Measurements from ENCODE around the gene ZFP90.

Gene ZFP90

GRCh38 chr16:68499006-68499405 is 40.1 kb upstream of the ZFP90 start:
- peaks cover 0 to 3% (median 0%) of the 10 kb centered on the region in 5 donors for H3K4me1 ChIP-seq (ENCODE audit: control insufficient read depth in 5 of 5, insufficient read depth in 5 of 5, low read length in 5 of 5)
- H3K4me3 ChIP-seq (ENCODE audit: low read depth in 1 of 5, low read length in 5 of 5) = no peak overlapping the region
- H3K9ac ChIP-seq (ENCODE audit: low read length in 5 of 5) = no peak overlapping the region
- peaks cover 0 to 6% (median 0%) of the 10 kb centered on the region in 5 donors for H3K27me3 ChIP-seq (ENCODE audit: control insufficient read depth in 5 of 5, insufficient read depth in 4 of 5, low read length in 5 of 5)
- H3K27ac ChIP-seq (ENCODE audit: low read depth, low read length) = no peak overlapping the region
- H3K9me3 ChIP-seq (ENCODE audit: control insufficient read depth in 5 of 5, low read length in 5 of 5) = no peaks in the 10 kb centered on the region
- H3K36me3 ChIP-seq (ENCODE audit: control insufficient read depth in 5 of 5, insufficient read depth in 5 of 5, low read length in 5 of 5) = no peaks in the 10 kb centered on the region

DNA sequence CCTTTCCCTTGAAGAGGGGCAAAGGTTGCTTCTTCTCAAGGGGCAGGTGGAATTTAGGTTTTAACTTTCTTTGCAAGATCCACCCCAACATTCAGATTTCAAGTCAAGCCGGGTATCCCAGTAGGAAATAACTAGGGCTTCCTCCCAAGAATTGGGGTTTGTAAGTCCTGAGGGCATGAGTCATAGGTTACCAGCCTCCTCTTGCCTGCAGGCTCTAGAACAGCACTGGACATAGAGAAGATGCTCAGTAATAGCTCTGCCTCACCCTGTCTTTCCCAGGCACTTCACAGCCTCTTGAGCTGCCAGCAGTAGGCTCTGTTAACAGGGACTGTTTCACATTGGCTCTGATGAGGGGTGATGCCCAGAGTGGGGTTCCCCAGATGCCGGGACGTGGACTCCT is 35.8 kb upstream of the ZFP90 start:
- Histone ChIP-seq H3K27ac (ENCODE audit: low read depth, low read length) (no peak overlapping the region), H3K4me1 (ENCODE audit: control insufficient read depth in 5 of 5, insufficient read depth in 5 of 5, low read length in 5 of 5) (peaks cover 0 to 3% (median 0%) of the 10 kb centered on the region in 5 donors), H3K27me3 (ENCODE audit: control insufficient read depth in 5 of 5, insufficient read depth in 4 of 5, low read length in 5 of 5) (peaks cover 0 to 6% (median 0%) of the 10 kb centered on the region in 5 donors)

DNA sequence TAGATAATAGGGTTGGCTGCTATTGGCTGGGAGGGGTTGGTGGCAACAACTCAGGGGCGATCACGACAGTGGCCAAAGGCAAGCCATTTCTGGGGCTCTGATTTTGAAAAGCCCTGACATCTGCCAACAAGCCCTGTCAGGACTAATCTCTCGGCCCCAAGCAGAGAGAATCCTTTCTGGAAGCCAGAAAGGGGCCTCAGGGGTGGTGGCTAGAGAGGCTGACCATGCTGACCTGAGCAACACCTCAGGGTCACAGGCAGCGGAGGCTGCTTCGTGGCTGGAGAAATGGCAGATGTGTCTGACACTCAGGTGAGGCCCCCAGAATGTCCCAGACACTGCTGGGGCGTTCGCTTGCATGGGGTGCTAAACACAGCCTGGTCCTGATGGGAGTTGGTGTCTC is 35.0 kb upstream of the ZFP90 start:
- peaks cover 0 to 6% (median 0%) of the 10 kb centered on the region in 5 donors for H3K27me3 ChIP-seq (ENCODE audit: control insufficient read depth in 5 of 5, insufficient read depth in 4 of 5, low read length in 5 of 5)
- H3K4me3 ChIP-seq (ENCODE audit: low read depth in 1 of 5, low read length in 5 of 5) = no peak overlapping the region

More for the DNA sequence above, 35.8 kb upstream of the ZFP90 start:
- Histone ChIP-seq H3K9ac (ENCODE audit: low read length in 5 of 5) (no peak overlapping the region), H3K4me3 (ENCODE audit: low read depth in 1 of 5, low read length in 5 of 5) (no peak overlapping the region), H3K9me3 (ENCODE audit: control insufficient read depth in 5 of 5, low read length in 5 of 5) (no peaks in the 10 kb centered on the region), H3K36me3 (ENCODE audit: control insufficient read depth in 5 of 5, insufficient read depth in 5 of 5, low read length in 5 of 5) (no peaks in the 10 kb centered on the region)

DNA sequence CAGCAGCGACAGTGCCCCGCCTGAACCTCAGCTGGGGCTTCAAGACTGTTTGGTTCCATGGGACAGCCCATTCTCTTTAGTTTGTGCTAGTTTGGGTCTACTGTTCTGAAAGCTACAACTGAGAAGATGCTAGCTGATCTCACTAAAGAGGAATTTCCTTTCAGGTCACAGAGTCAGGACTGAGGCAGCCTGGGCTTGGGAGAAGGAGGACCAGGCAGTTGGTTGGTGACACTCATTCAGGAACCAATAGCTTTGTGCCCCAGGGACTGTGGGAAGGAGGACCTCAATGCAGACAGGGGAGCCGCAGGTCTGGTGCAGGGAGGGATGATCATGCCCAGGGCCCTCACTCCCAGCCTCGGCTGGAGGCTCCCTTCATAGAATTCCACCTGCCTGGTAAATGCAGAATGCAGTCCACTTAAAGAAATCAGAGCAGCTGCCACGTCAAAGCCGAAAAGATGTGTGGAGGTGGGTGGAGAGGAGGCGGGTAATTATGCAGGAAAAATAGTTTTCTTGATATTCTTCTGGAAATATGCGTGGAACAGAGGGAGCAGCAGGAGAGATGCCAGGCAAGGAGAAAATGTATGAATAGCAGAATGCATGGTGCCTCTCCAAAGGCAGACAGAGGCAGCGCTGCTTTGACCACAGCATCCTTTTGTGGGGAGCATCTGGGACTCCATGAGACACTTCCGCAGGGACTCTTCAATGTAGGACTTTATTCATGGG is 32.6 kb upstream of the ZFP90 start:
- Histone ChIP-seq H3K27ac (ENCODE audit: low read depth, low read length) (no peak overlapping the region), H3K27me3 (ENCODE audit: control insufficient read depth in 5 of 5, insufficient read depth in 4 of 5, low read length in 5 of 5) (peaks cover 0 to 6% (median 0%) of the 10 kb centered on the region in 5 donors), H3K4me1 (ENCODE audit: control insufficient read depth in 5 of 5, insufficient read depth in 5 of 5, low read length in 5 of 5) (peaks cover 0 to 8% (median 5%) of the 10 kb centered on the region in 5 donors), H3K36me3 (ENCODE audit: control insufficient read depth in 5 of 5, insufficient read depth in 5 of 5, low read length in 5 of 5) (no peaks in the 10 kb centered on the region), H3K9ac (ENCODE audit: low read length in 5 of 5) (no peak overlapping the region), H3K4me3 (ENCODE audit: low read depth in 1 of 5, low read length in 5 of 5) (no peak overlapping the region), H3K9me3 (ENCODE audit: control insufficient read depth in 5 of 5, low read length in 5 of 5) (no peaks in the 10 kb centered on the region)

More for the DNA sequence above, 35.0 kb upstream of the ZFP90 start:
- H3K27ac ChIP-seq (ENCODE audit: low read depth, low read length) = no peak overlapping the region
- H3K36me3 ChIP-seq (ENCODE audit: control insufficient read depth in 5 of 5, insufficient read depth in 5 of 5, low read length in 5 of 5) = no peaks in the 10 kb centered on the region
- H3K9me3 ChIP-seq (ENCODE audit: control insufficient read depth in 5 of 5, low read length in 5 of 5) = no peaks in the 10 kb centered on the region
- H3K9ac ChIP-seq (ENCODE audit: low read length in 5 of 5) = no peak overlapping the region
- H3K4me1 ChIP-seq (ENCODE audit: control insufficient read depth in 5 of 5, insufficient read depth in 5 of 5, low read length in 5 of 5) = no peaks in the 10 kb centered on the region

DNA sequence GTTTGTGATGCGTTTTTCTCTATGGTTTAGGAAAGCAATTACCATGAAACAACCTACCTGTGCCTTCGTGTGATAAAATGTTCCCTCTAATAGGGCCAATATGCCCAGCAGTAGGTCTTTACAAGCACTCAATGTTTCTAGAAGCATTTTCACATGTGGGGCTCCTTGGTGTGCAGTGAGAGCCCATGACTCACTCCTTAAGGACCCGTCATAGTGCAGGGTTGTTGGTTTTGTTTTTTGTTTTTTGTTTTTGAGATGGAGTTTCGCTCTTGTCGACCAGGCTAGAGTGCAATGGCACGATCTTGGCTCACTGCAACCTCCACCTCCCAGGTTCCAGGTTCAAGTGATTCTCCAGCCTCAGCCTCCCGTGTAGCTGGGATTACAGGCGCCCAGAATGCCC is 31.1 kb upstream of the ZFP90 start:
- no peak overlapping the region for H3K9ac ChIP-seq (ENCODE audit: low read length in 5 of 5)
- H3K4me1 ChIP-seq (ENCODE audit: control insufficient read depth in 5 of 5, insufficient read depth in 5 of 5, low read length in 5 of 5) = peaks cover 0 to 15% (median 5%) of the 10 kb centered on the region in 5 donors
- H3K27ac ChIP-seq (ENCODE audit: low read depth, low read length) = no peak overlapping the region
- H3K9me3 ChIP-seq (ENCODE audit: control insufficient read depth in 5 of 5, low read length in 5 of 5) = no peaks in the 10 kb centered on the region
- H3K4me3 ChIP-seq (ENCODE audit: low read depth in 1 of 5, low read length in 5 of 5) = no peak overlapping the region
- peaks cover 0 to 2% (median 0%) of the 10 kb centered on the region in 5 donors for H3K27me3 ChIP-seq (ENCODE audit: control insufficient read depth in 5 of 5, insufficient read depth in 4 of 5, low read length in 5 of 5)
- H3K36me3 ChIP-seq (ENCODE audit: control insufficient read depth in 5 of 5, insufficient read depth in 5 of 5, low read length in 5 of 5) = no peaks in the 10 kb centered on the region

DNA sequence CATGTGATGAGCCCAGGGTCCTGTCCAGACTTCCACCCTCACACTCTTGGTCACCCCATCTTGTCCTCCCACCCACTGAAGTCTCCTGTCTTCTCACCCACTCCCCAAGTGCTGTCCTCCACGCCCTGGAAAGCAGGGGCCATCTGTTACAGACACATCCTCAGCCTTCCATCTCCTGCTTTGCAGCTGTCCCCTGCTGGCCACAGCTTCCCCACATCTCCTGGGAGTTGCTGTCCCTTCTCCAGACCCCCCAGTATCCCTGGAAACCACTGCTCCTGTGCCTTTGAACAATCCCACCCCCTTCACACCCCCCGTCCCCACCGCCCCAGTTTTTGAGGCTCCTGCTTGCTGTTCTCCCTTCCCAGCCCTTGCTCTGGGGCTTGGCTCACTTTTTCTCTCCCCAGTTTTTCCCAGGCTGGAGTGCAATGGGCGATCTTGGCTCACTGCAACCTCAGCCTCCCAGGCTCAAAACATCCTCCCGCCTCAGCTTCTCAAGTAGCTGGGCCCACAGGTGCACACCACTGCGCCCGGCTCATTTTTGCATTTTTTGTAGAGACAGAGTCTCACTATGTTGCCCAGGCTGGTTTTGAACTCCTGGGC is 30.4 kb upstream of the ZFP90 start:
- peaks cover 0 to 15% (median 5%) of the 10 kb centered on the region in 5 donors for H3K4me1 ChIP-seq (ENCODE audit: control insufficient read depth in 5 of 5, insufficient read depth in 5 of 5, low read length in 5 of 5)
- no peak overlapping the region for H3K9ac ChIP-seq (ENCODE audit: low read length in 5 of 5)
- no peaks in the 10 kb centered on the region for H3K9me3 ChIP-seq (ENCODE audit: control insufficient read depth in 5 of 5, low read length in 5 of 5)
- H3K36me3 ChIP-seq (ENCODE audit: control insufficient read depth in 5 of 5, insufficient read depth in 5 of 5, low read length in 5 of 5) = no peaks in the 10 kb centered on the region
- H3K27me3 ChIP-seq (ENCODE audit: control insufficient read depth in 5 of 5, insufficient read depth in 4 of 5, low read length in 5 of 5) = peaks cover 0 to 2% (median 0%) of the 10 kb centered on the region in 5 donors
- H3K4me3 ChIP-seq (ENCODE audit: low read depth in 1 of 5, low read length in 5 of 5) = no peak overlapping the region
- H3K27ac ChIP-seq (ENCODE audit: low read depth, low read length) = no peak overlapping the region

DNA sequence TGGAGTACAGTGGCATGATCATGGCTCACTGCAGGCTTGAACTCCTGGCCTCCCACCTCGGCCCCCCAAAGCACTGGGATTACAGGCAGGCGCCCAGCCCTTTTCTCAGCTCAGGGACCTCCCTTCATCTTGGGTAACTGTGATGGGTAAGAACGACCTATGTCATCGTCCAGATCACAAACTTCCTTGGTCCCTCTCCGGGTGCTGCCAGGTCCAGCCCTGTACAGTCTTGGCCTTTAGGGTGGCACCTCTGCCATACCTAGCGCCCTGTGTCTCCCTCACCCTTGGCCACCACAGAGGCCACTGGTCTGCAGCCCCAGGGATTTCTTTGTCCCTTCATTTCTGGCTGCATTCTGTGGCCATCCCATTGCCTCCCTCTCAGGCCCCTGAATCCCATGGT is 29.7 kb upstream of the ZFP90 start:
- no peaks in the 10 kb centered on the region for H3K9me3 ChIP-seq (ENCODE audit: control insufficient read depth in 5 of 5, low read length in 5 of 5)
- H3K9ac ChIP-seq (ENCODE audit: low read length in 5 of 5) = no peak overlapping the region
- H3K27me3 ChIP-seq (ENCODE audit: control insufficient read depth in 5 of 5, insufficient read depth in 4 of 5, low read length in 5 of 5) = peaks cover 0 to 2% (median 0%) of the 10 kb centered on the region in 5 donors
- H3K4me1 ChIP-seq (ENCODE audit: control insufficient read depth in 5 of 5, insufficient read depth in 5 of 5, low read length in 5 of 5) = peaks cover 0 to 15% (median 5%) of the 10 kb centered on the region in 5 donors
- no peaks in the 10 kb centered on the region for H3K36me3 ChIP-seq (ENCODE audit: control insufficient read depth in 5 of 5, insufficient read depth in 5 of 5, low read length in 5 of 5)
- H3K27ac ChIP-seq (ENCODE audit: low read depth, low read length) = no peak overlapping the region
- no peak overlapping the region for H3K4me3 ChIP-seq (ENCODE audit: low read depth in 1 of 5, low read length in 5 of 5)

GRCh38 chr16:68510775-68511174 is 28.3 kb upstream of the ZFP90 start:
- H3K36me3 ChIP-seq (ENCODE audit: control insufficient read depth in 5 of 5, insufficient read depth in 5 of 5, low read length in 5 of 5) = no peaks in the 10 kb centered on the region
- peaks cover 0 to 2% (median 0%) of the 10 kb centered on the region in 5 donors for H3K27me3 ChIP-seq (ENCODE audit: control insufficient read depth in 5 of 5, insufficient read depth in 4 of 5, low read length in 5 of 5)
- no peak overlapping the region for H3K4me3 ChIP-seq (ENCODE audit: low read depth in 1 of 5, low read length in 5 of 5)
- no peaks in the 10 kb centered on the region for H3K9me3 ChIP-seq (ENCODE audit: control insufficient read depth in 5 of 5, low read length in 5 of 5)
- H3K27ac ChIP-seq (ENCODE audit: low read depth, low read length) = no peak overlapping the region
- peaks cover 0 to 15% (median 5%) of the 10 kb centered on the region in 5 donors for H3K4me1 ChIP-seq (ENCODE audit: control insufficient read depth in 5 of 5, insufficient read depth in 5 of 5, low read length in 5 of 5)
- no peak overlapping the region for H3K9ac ChIP-seq (ENCODE audit: low read length in 5 of 5)

DNA sequence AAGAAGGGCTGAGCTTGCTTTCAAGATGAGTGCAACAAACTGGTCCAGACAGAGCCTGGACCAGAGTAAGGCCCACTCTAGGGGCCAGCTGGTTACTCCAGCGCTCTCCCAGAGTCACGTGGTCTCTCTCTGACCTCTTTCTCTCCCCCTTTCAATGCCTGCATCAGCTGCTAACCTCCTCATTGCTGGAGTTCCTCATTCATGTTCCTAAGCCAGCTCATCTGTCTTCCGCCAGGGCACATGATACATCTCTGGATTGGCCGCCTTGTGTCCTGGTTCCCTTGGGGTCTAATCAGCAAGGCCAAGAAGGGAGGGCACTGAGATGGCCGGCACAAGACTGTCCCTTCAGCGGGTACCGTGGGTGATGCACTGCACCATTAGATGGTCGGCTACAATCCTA is 26.9 kb upstream of the ZFP90 start:
- peaks cover 0 to 15% (median 5%) of the 10 kb centered on the region in 5 donors for H3K4me1 ChIP-seq (ENCODE audit: control insufficient read depth in 5 of 5, insufficient read depth in 5 of 5, low read length in 5 of 5)
- H3K9me3 ChIP-seq (ENCODE audit: control insufficient read depth in 5 of 5, low read length in 5 of 5) = no peaks in the 10 kb centered on the region
- no peak overlapping the region for H3K27ac ChIP-seq (ENCODE audit: low read depth, low read length)
- H3K9ac ChIP-seq (ENCODE audit: low read length in 5 of 5) = no peak overlapping the region
- no peak overlapping the region for H3K4me3 ChIP-seq (ENCODE audit: low read depth in 1 of 5, low read length in 5 of 5)
- no peaks in the 10 kb centered on the region for H3K36me3 ChIP-seq (ENCODE audit: control insufficient read depth in 5 of 5, insufficient read depth in 5 of 5, low read length in 5 of 5)
- no peaks in the 10 kb centered on the region for H3K27me3 ChIP-seq (ENCODE audit: control insufficient read depth in 5 of 5, insufficient read depth in 4 of 5, low read length in 5 of 5)

- H3K9me3 ChIP-seq (ENCODE audit: control insufficient read depth in 5 of 5, low read length in 5 of 5) = no peaks in the 10 kb centered on the region
- H3K27ac ChIP-seq (ENCODE audit: low read depth, low read length) = no peak overlapping the region
- H3K27me3 ChIP-seq (ENCODE audit: control insufficient read depth in 5 of 5, insufficient read depth in 4 of 5, low read length in 5 of 5) = no peaks in the 10 kb centered on the region
- peaks cover 0 to 15% (median 5%) of the 10 kb centered on the region in 5 donors for H3K4me1 ChIP-seq (ENCODE audit: control insufficient read depth in 5 of 5, insufficient read depth in 5 of 5, low read length in 5 of 5)
- no peaks in the 10 kb centered on the region for H3K36me3 ChIP-seq (ENCODE audit: control insufficient read depth in 5 of 5, insufficient read depth in 5 of 5, low read length in 5 of 5)
- no peak overlapping the region for H3K9ac ChIP-seq (ENCODE audit: low read length in 5 of 5)
- no peak overlapping the region for H3K4me3 ChIP-seq (ENCODE audit: low read depth in 1 of 5, low read length in 5 of 5)
Observed at GRCh38 chr16:68512742-68513141, 26.3 kb upstream of the ZFP90 start.

Measured in subcutaneous abdominal adipose tissue (tissue), 5 donors.